Ishikawa (cell line): ENCODE measurements around the gene PRSS22.

ENCODE experiments used
- EGR1 ChIP-seq: IDR thresholded peaks from 2 replicates; pipeline ENCODE4 v1.6.1; 2012
- EP300 ChIP-seq: IDR thresholded peaks from 2 replicates; pipeline ENCODE4 v1.6.1; 2012; ENCODE audit warnings: borderline replicate concordance
- FOXM1 ChIP-seq: IDR thresholded peaks from 2 replicates; pipeline ENCODE4 v1.6.1; 2012; ENCODE audit warnings: low read depth, borderline replicate concordance
- MAX ChIP-seq: IDR thresholded peaks from 2 replicates; pipeline ENCODE4 v1.6.1; 2012
- NFIC ChIP-seq: IDR thresholded peaks from 2 replicates; pipeline ENCODE4 v1.6.1; 2012
- REST ChIP-seq: IDR thresholded peaks from 2 replicates; pipeline ENCODE4 v1.6.1; 2012; ENCODE audit warnings: low read depth, mild to moderate bottlenecking
- TAF1 ChIP-seq: IDR thresholded peaks from 2 replicates; pipeline ENCODE4 v1.6.1; 2012; ENCODE audit warnings: low read depth, mild to moderate bottlenecking
- TCF12 ChIP-seq: IDR thresholded peaks from 2 replicates; pipeline ENCODE4 v1.6.1; 2012; ENCODE audit warnings: low read depth
- YY1 ChIP-seq: IDR thresholded peaks from 2 replicates; pipeline ENCODE4 v1.6.1; 2012; ENCODE audit warnings: low read depth
- ZBTB7A ChIP-seq: IDR thresholded peaks from 2 replicates; pipeline ENCODE4 v1.6.1; 2012; ENCODE audit warnings: low read depth

GRCh38 chr16:2819939-2820835 lies 37.8 kb downstream of the PRSS22 start:
- TF ChIP-seq TAF1 (no peak), EGR1 (no peak), ZBTB7A (no peak), NFIC (no peak), EP300 (no peak), YY1 (no peak), TCF12 (no peak), FOXM1 (no peak), REST (no peak), MAX (no peak)
